GM21381 (cell line): ENCODE measurements around the gene LRMDA.
"Not testable (repeated sequence)": the region's sequence is repeated elsewhere in the genome, so short reads cannot be mapped to it uniquely, and the experiment has no call there.

Source experiments
- ATAC-seq: cut with Tn5 transposase; IDR thresholded peaks from one replicate; pipeline ENCODE4 v1.9.1; 2021; ENCODE audit warnings: mild to moderate bottlenecking, moderate library complexity; ENCODE audit not compliant: unreplicated experiment

LRMDA gene

GRCh38 chr10:75605096-75605495 lies 173.7 kb downstream of the LRMDA start:
- ATAC-seq: no peak

- ATAC-seq: not testable (repeated sequence)
These were observed 174.4 kb downstream of the LRMDA start for GRCh38 chr10:75605795-75606194.

GRCh38 chr10:75606203-75606779 lies 174.9 kb downstream of the LRMDA start:
- peak; percentile 44 for ATAC-seq

GRCh38 chr10:75607576-75607975 lies 176.2 kb downstream of the LRMDA start:
- ATAC-seq: no peak

GRCh38 chr10:75610183-75610582 lies 178.8 kb downstream of the LRMDA start:
- ATAC-seq: no peak

GRCh38 chr10:75611172-75611992 lies 180.0 kb downstream of the LRMDA start:
- no peak for ATAC-seq

GRCh38 chr10:75611993-75612372 lies 180.6 kb downstream of the LRMDA start:
- ATAC-seq: no peak

- ATAC-seq: no peak
These were observed 181.7 kb downstream of the LRMDA start for GRCh38 chr10:75612904-75613684.

GRCh38 chr10:75613685-75614504 lies 182.5 kb downstream of the LRMDA start:
- ATAC-seq: no peak

- ATAC-seq: no peak
These were observed 184.7 kb downstream of the LRMDA start for GRCh38 chr10:75616076-75616475.

- no peak for ATAC-seq
These were observed 185.6 kb downstream of the LRMDA start for GRCh38 chr10:75616874-75617478.

GRCh38 chr10:75617485-75618155 lies 186.2 kb downstream of the LRMDA start:
- ATAC-seq: no peak

GRCh38 chr10:75619635-75620034 lies 188.2 kb downstream of the LRMDA start:
- ATAC-seq: peak; percentile 39

- no peak for ATAC-seq
These were observed 188.9 kb downstream of the LRMDA start for GRCh38 chr10:75620356-75620755.

- not testable (repeated sequence) for ATAC-seq
These were observed 189.6 kb downstream of the LRMDA start for GRCh38 chr10:75621003-75621402.

- no peak for ATAC-seq
These were observed 191.1 kb downstream of the LRMDA start for GRCh38 chr10:75622503-75622902.

GRCh38 chr10:75623310-75624093 lies 192.1 kb downstream of the LRMDA start:
- ATAC-seq: no peak

GRCh38 chr10:75624638-75625037 lies 193.2 kb downstream of the LRMDA start:
- ATAC-seq: no peak

GRCh38 chr10:75630746-75631145 lies 199.3 kb downstream of the LRMDA start:
- no peak for ATAC-seq
